Endothelial cell of umbilical vein (primary cell): ENCODE data around the gene PCLO. TPM values are rescaled to one million over a fixed set of nuclear protein-coding genes. Genes with fewer than 3 reads are reported as not detected.

ENCODE experiments used
- BruUV-seq: library from RNA; stranded (reverse); fragments of 400-500 nt; replicated peaks from 2 replicates; lab custom pipeline; 2021; lab: Mats Ljungman, UMichigan
- CTCF ChIA-PET: fragments of 300-600, 350-600 bp; sonication (Branson Sonifier 250); formaldehyde crosslinking; loops from one replicate; lab custom pipeline; 2021; ENCODE audit warnings: antibody characterized with exemption, inconsistent platforms; lab: Charles Lee
- POLR2A ChIA-PET: fragments of 300-600, 350-600 bp; sonication (Branson Sonifier 250); formaldehyde crosslinking; loops from one replicate; lab custom pipeline; 2021; ENCODE audit warnings: antibody characterized with exemption, inconsistent platforms; lab: Charles Lee
- DNase-seq: peaks from one replicate; pipeline ENCODE4 v3.0.0-alpha.2; 2011; ENCODE audit warnings: low read depth, low spot score
- FAIRE-seq: peaks from 2 replicates; lab custom pipeline; 2011; peaks lifted over from hg19 to GRCh38; lab: Jason Lieb, UNC
- H2AFZ ChIP-seq: 2 replicates; pipeline ENCODE4 v1.6.0; 2012; ENCODE audit warnings: low read depth, low read length, control low read depth, inconsistent platforms
- H3K27ac ChIP-seq: 2 replicates; pipeline ENCODE4 v1.5.1; 2011; ENCODE audit warnings: low read depth, mild to moderate bottlenecking, control low read depth, low read length, moderate library complexity; ENCODE audit not compliant: insufficient read depth
- H3K27me3 ChIP-seq, 2 experiments: 2 replicates each; pipeline versions ENCODE4 v1.6.0 to v1.6.1; 2011; ENCODE audit warnings: low read length in 2 of 2, mixed read lengths in 1 of 2; ENCODE audit not compliant: control insufficient read depth in 2 of 2, insufficient read depth in 2 of 2
- H3K36me3 ChIP-seq, 2 experiments: 2 replicates in 1 of 2; 3 replicates in 1 of 2; pipeline ENCODE4 v1.5.1; 2011; ENCODE audit warnings: low read length in 2 of 2, mild to moderate bottlenecking in 1 of 2, moderate library complexity in 1 of 2; ENCODE audit not compliant: control insufficient read depth in 2 of 2, insufficient read depth in 2 of 2; ENCODE audit errors: extremely low read depth in 1 of 2
- H3K4me1 ChIP-seq: 3 replicates; pipeline ENCODE4 v1.5.1; 2011; ENCODE audit warnings: mild to moderate bottlenecking, low read length; ENCODE audit not compliant: control insufficient read depth, insufficient read depth; ENCODE audit errors: extremely low read depth
- H3K4me2 ChIP-seq: 2 replicates; pipeline ENCODE4 v1.6.1; 2011; ENCODE audit warnings: low read length, control low read depth, mixed read lengths; ENCODE audit not compliant: insufficient read depth
- H3K4me3 ChIP-seq, 3 experiments: fragments of 200-600 bp in 1 of 3; sonication (generic), shearing (Covaris generic) in 1 of 3; replicated peaks in 1 of 3; 2 replicates each; pipeline ENCODE4 v1.5.1; 2011 to 2016; ENCODE audit warnings: control low read depth in 3 of 3, low read length in 3 of 3, mild to moderate bottlenecking in 2 of 3, inconsistent platforms in 1 of 3, low read depth in 1 of 3, moderate library complexity in 1 of 3; ENCODE audit not compliant: insufficient read depth in 1 of 3
- H3K79me2 ChIP-seq: 2 replicates; pipeline ENCODE4 v1.6.0; 2012; ENCODE audit warnings: low read length, inconsistent platforms; ENCODE audit not compliant: control insufficient read depth, insufficient read depth
- H3K9ac ChIP-seq: replicated peaks from 2 replicates; pipeline ENCODE3; 2011; ENCODE audit warnings: low read length, control low read depth; ENCODE audit not compliant: insufficient read depth; ENCODE audit errors: extremely low read depth
- H3K9me1 ChIP-seq: replicated peaks from 3 replicates; pipeline ENCODE4 v1.6.0; 2011; ENCODE audit warnings: mild to moderate bottlenecking, low read length; ENCODE audit not compliant: control insufficient read depth, insufficient read depth; ENCODE audit errors: extremely low read depth
- H3K9me3 ChIP-seq: replicated peaks from 2 replicates; pipeline ENCODE4 v1.5.1; 2012; ENCODE audit warnings: low read length, inconsistent platforms; ENCODE audit not compliant: control insufficient read depth, insufficient read depth
- H4K20me1 ChIP-seq: replicated peaks from 2 replicates; pipeline ENCODE3; 2011; ENCODE audit warnings: mild to moderate bottlenecking, low read length; ENCODE audit not compliant: control insufficient read depth, insufficient read depth; ENCODE audit errors: extremely low read depth
- EZH2 ChIP-seq: IDR thresholded peaks from 2 replicates; pipeline ENCODE4 v1.6.1; 2012; ENCODE audit warnings: borderline replicate concordance, low read depth, mild to moderate bottlenecking, moderate library complexity, low read length, inconsistent platforms; ENCODE audit not compliant: severe bottlenecking
- FOS ChIP-seq: IDR thresholded peaks from 2 replicates; pipeline ENCODE4 v1.6.1; 2011; ENCODE audit warnings: mild to moderate bottlenecking, low read length, moderate library complexity, borderline replicate concordance; ENCODE audit not compliant: insufficient read depth
- GATA2 ChIP-seq: IDR thresholded peaks from 2 replicates; pipeline ENCODE4 v1.7.0; 2011; ENCODE audit warnings: low read depth, mild to moderate bottlenecking, moderate library complexity, mixed read lengths, low read length; ENCODE audit not compliant: insufficient read length, insufficient read depth
- JUN ChIP-seq: IDR thresholded peaks from 2 replicates; pipeline ENCODE4 v1.6.1; 2011; ENCODE audit warnings: borderline replicate concordance, low read depth; ENCODE audit not compliant: insufficient read length, insufficient read depth
- MYC ChIP-seq: IDR thresholded peaks from one replicate; pipeline ENCODE4 v1.6.1; 2011; ENCODE audit warnings: mild to moderate bottlenecking, low read depth, low read length
- POLR2A ChIP-seq: IDR thresholded peaks from 2 replicates; pipeline ENCODE4 v1.6.1; 2012; ENCODE audit warnings: low read depth, mild to moderate bottlenecking, control low read depth, low read length
- POLR2AphosphoS5 ChIP-seq: IDR thresholded peaks from 2 replicates; pipeline ENCODE4 v1.6.1; 2012; ENCODE audit warnings: low read depth, mild to moderate bottlenecking, control low read depth, low read length, moderate library complexity; ENCODE audit not compliant: insufficient read depth
- dilution Hi-C: fragments of 300-500 bp; cut with MboI; formaldehyde crosslinking; loops from one replicate; pipeline ENCODE4 v1.15.0; 2019; ENCODE audit warnings: low sequenced_read_pairs; ENCODE audit not compliant: extremely low pct_ligation_motif_present
- intact Hi-C: fragments of 100-400 bp; cut with micrococcal nuclease; formaldehyde crosslinking; loops from one replicate; pipeline ENCODE4 v1.10.0; 2022
- polyA plus RNA-seq, 4 experiments: library from polyadenylated mRNA; depleted of rRNA in 3 of 4; stranded (reverse) in 3 of 4; unstranded in 1 of 4; fragments of >200 nt; gene quantifications; 2 replicates each; pipeline versions ENCODE4 v1.2.1 to v1.2.3, GENCODE V29; 2011 to 2012; ENCODE audit warnings: missing spikeins in 1 of 4
- total RNA-seq: library from RNA; stranded (reverse); gene quantifications from 2 replicates; pipeline ENCODE4 v1.2.3, GENCODE V29; 2021
- TF ChIP-seq, protein P1 (sequence below), 2 donors: IDR thresholded peaks; 1 replicate in 1 of 2; 2 replicates in 1 of 2; pipeline ENCODE4 v1.5.1; 2011; ENCODE audit warnings: low read length in 2 of 2, mild to moderate bottlenecking in 2 of 2, moderate library complexity in 2 of 2, control low read depth in 1 of 2, inconsistent platforms in 1 of 2, low read depth in 1 of 2; ENCODE audit not compliant: insufficient read depth in 1 of 2; ENCODE audit errors: extremely low read depth in 1 of 2
- TF ChIP-seq, protein P2 (sequence below): IDR thresholded peaks from 2 replicates; pipeline ENCODE4 v1.6.1; 2011; ENCODE audit not compliant: insufficient read depth, insufficient read length

The PCLO gene
- total and polyA plus RNA-seq, 2 donors (not counting 3 experiments of a cell fraction or from before 2014, with no cell fraction given), result 0.04 to 0.75 TPM

DNA sequence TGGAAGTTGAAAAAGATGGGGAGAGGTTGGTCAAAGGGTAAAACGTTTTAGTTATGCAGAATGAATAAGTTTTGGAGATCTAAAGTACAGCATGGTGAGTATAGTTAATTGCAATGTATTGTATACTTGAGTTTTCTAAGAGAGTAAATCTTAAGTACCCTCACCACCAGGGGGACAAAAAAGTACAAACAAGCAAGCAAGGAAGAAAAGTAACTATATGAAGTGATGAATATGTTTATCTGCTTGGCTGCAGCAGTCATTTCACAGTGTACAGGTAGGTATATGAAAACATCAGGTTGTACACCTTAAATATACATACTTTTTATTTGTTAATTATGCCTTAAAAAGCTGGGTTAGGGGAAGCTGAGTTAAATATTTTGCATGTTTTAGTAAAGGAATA is 157.3 kb downstream of the PCLO start:
- Histone ChIP-seq H3K4me2 (no peak overlapping the region), H3K79me2 (no peaks in the 10 kb centered on the region), H3K9me3 (no peaks in the 10 kb centered on the region), H3K9ac (no peak overlapping the region), H3K27ac (no peak overlapping the region), H4K20me1 (no peaks in the 10 kb centered on the region), H3K27me3 (no peaks in the 10 kb centered on the region), H2AFZ (no peak overlapping the region), H3K9me1 (peaks cover 2% of the 10 kb centered on the region), H3K4me1 (no peaks in the 10 kb centered on the region), H3K36me3 (no peaks in the 10 kb centered on the region), H3K4me3 (no peak overlapping the region)
- BruUV-seq, result no TSS peak
- ChIA-PET CTCF (no interaction called here), POLR2A (no interaction called here)
- no peak for TF ChIP-seq EZH2
- TF ChIP-seq, protein P1, sequence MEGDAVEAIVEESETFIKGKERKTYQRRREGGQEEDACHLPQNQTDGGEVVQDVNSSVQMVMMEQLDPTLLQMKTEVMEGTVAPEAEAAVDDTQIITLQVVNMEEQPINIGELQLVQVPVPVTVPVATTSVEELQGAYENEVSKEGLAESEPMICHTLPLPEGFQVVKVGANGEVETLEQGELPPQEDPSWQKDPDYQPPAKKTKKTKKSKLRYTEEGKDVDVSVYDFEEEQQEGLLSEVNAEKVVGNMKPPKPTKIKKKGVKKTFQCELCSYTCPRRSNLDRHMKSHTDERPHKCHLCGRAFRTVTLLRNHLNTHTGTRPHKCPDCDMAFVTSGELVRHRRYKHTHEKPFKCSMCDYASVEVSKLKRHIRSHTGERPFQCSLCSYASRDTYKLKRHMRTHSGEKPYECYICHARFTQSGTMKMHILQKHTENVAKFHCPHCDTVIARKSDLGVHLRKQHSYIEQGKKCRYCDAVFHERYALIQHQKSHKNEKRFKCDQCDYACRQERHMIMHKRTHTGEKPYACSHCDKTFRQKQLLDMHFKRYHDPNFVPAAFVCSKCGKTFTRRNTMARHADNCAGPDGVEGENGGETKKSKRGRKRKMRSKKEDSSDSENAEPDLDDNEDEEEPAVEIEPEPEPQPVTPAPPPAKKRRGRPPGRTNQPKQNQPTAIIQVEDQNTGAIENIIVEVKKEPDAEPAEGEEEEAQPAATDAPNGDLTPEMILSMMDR (IDR thresholded peaks at IDR 0.05; ENCODE audit: extremely low read depth in 1 of 2, insufficient read depth in 1 of 2, low read depth in 1 of 2, low read length in 2 of 2), result peak in 1 of 2 donors; percentile 17
- TF ChIP-seq JUN, result no peak
- intact Hi-C loops (loop anchor here (5.0 to 10.0 kb wide), 2 partner anchors 267 to 359 kb away; no protein-coding TSS in a partner anchor), dilution Hi-C loops (no loop called here)
- peak; percentile 26 for DNase-seq
- FAIRE-seq, result no peak

DNA sequence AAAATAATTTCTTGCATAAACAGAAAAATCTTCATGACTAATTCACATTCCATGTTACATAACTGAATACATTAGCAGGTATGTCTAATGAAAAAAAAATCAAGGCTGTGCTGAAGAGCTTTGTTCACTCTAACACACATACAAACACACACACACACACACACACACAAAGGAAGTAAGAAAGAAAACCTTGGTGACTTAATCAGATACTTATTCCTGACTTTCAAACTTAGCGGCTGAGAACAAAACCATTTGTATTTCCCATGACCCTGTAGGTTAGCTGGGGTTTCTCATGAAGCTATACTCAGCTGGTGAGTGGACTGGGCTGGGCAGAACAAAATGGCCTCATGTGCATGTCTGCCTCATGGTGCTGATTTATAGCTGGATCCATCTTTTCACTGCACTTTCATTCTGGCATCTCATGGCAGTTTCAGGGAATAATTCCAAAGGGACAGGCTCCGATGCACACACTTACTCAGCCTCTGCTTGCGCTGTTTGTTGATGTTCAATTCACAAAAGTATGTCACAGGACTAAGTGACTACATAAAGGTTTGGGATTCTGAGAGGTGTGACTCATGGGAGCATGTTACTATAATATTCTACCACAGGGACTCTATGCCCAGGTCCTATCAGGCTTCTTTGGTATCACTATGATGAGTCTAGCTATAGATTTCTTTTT is 161.2 kb downstream of the PCLO start:
- Histone ChIP-seq H3K4me3 (no peak overlapping the region), H3K27me3 (peaks cover 0 to 3% of the 10 kb centered on the region in 2 experiments), H3K9me3 (no peaks in the 10 kb centered on the region), H2AFZ (no peak overlapping the region), H3K9me1 (no peaks in the 10 kb centered on the region), H4K20me1 (no peaks in the 10 kb centered on the region), H3K9ac (no peak overlapping the region), H3K79me2 (no peaks in the 10 kb centered on the region), H3K27ac (no peak overlapping the region), H3K36me3 (no peaks in the 10 kb centered on the region), H3K4me1 (no peaks in the 10 kb centered on the region), H3K4me2 (no peak overlapping the region)
- DNase-seq (no peak), FAIRE-seq (no peak)
- intact Hi-C loops, result loop anchor here (10.0 kb wide), 1 partner anchor 363 kb away; no protein-coding TSS in a partner anchor
- CTCF ChIA-PET, result interaction anchor here (0.9 kb wide), 1 partner anchor 58 kb away, joined by 3 read pairs; no protein-coding TSS in a partner anchor
- no TSS peak for BruUV-seq
- POLR2A ChIA-PET, result no interaction called here
- dilution Hi-C loops, result no loop called here
- TF ChIP-seq, protein P1 (IDR thresholded peaks at IDR 0.05; ENCODE audit: extremely low read depth in 1 of 2, insufficient read depth in 1 of 2, low read depth in 1 of 2, low read length in 2 of 2), result no peak
- TF ChIP-seq FOS (no peak), GATA2 (no peak), POLR2AphosphoS5 (no peak), MYC (no peak), POLR2A (no peak), JUN (no peak), EZH2 (no peak)
- TF ChIP-seq, protein P2, sequence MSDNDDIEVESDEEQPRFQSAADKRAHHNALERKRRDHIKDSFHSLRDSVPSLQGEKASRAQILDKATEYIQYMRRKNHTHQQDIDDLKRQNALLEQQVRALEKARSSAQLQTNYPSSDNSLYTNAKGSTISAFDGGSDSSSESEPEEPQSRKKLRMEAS, result no peak
